ENCODE measurements around the gene ZNF124. TPM values are rescaled to one million over a fixed set of nuclear protein-coding genes. Genes with fewer than 3 reads are reported as not detected.
A peak's percentile ranks its signal among the peaks of the same experiment; 100 is the strongest.

ZNF124 gene
- total and polyA plus RNA-seq, 2 donors (not counting 1 experiment from before 2014, with no cell fraction given) = 5.0 to 23.8 TPM

GRCh38 chr1:247209396-247209795 is 37.6 kb upstream of the ZNF124 start:
- Histone ChIP-seq H3K79me2 (ENCODE audit: control insufficient read depth, insufficient read depth, low read length) (peaks cover 64% of the 10 kb centered on the region), H3K9me3 (ENCODE audit: control extremely low read depth in 1 of 3, control insufficient read depth in 2 of 3, insufficient read depth in 1 of 3, low read length in 2 of 3) (no peaks in the 10 kb centered on the region), H3K36me3 (replicated peaks in 1 of 2; ENCODE audit: control extremely low read depth in 1 of 2, control insufficient read depth in 1 of 2, extremely low read depth in 1 of 2, insufficient read depth in 2 of 2, low read length in 1 of 2) (peaks cover 3 to 9% of the 10 kb centered on the region in 2 experiments), H3K4me3 (ENCODE audit: control extremely low read depth in 1 of 5, extremely low read depth in 1 of 5, insufficient read depth in 1 of 5, low read depth in 2 of 5, low read length in 4 of 5) (peak overlapping the region in 3 of 5 experiments; percentile 72 to 90 (median 79)), H3K4me1 (ENCODE audit: control insufficient read depth in 2 of 2, insufficient read depth in 2 of 2, low read length in 2 of 2) (peaks cover 41% of the 10 kb centered on the region in 2 donors), H3K27ac (ENCODE audit: low read length in 2 of 2) (peak overlapping the region in 1 of 2 donors; percentile 85), H4K20me1 (ENCODE audit: control insufficient read depth, insufficient read depth, low read length, poor library complexity, severe bottlenecking) (peaks cover 49% of the 10 kb centered on the region), H3K27me3 (replicated peaks in 1 of 4; ENCODE audit: control extremely low read depth in 1 of 4, control insufficient read depth in 3 of 4, insufficient read depth in 4 of 4, low read length in 3 of 4) (no peaks in the 10 kb centered on the region), H2AFZ (ENCODE audit: insufficient read depth, low read depth, low read length, poor library complexity, severe bottlenecking) (no peak overlapping the region), H3K9ac (ENCODE audit: low read length) (peak overlapping the region; percentile 74), H3K4me2 (replicated peaks; ENCODE audit: low read depth, low read length, poor library complexity, severe bottlenecking) (peak overlapping the region; percentile 75)
- H3K4me3 Mint-ChIP-seq = peak overlapping the region; percentile 95
- ChIA-PET CTCF (interaction anchor here (1.0 kb wide), 1 partner anchor 163 kb away, joined by 3 read pairs; no protein-coding TSS in a partner anchor), POLR2A (no interaction called here)
- WGBS (ENCODE audit: insufficient coverage) = 0% methylated on average over 1 of the region's 2 CpGs
- intact Hi-C loops (cut with micrococcal nuclease) = no loop called here
- no peak for ATAC-seq (ENCODE audit: low read depth)
- DNase-seq = no peak
- no peaks in the 10 kb centered on the region for H3K9me3 Mint-ChIP-seq (ENCODE audit: insufficient read depth)
- H3K27ac Mint-ChIP-seq = peak overlapping the region; percentile 50
- H3K4me1 Mint-ChIP-seq = peaks cover 64% of the 10 kb centered on the region
- no peaks in the 10 kb centered on the region for H3K27me3 Mint-ChIP-seq
- no peak for TF ChIP-seq EZH2 (IDR thresholded peaks at IDR 0.05; ENCODE audit: borderline replicate concordance, insufficient read depth, low read depth, low read length, poor library complexity, severe bottlenecking)

DNA sequence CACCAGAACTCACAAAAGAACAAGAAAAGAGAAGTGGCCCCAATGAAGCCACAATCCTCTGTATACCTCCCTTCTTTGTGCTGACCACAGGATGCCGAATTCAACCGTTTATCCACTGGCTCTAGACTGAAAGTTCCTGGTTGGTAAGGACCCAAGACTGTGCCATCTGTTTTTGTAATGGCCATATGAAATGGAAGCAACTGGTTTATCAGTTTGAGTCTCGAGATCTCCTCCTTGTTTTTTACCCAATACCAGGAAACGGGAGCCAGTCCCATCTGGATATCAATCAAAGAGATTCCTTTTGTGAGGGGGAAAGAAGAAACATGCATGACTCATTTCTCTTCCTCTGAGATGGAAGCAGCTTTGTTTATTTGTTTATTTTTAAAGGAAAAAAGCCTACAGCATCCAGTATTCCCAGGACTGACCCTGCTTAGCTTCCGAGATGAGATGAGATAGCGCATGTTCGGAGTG is 32.4 kb upstream of the ZNF124 start:
- Mint-ChIP-seq H3K4me3 (no peak overlapping the region), H3K27ac (no peak overlapping the region), H3K9me3 (ENCODE audit: insufficient read depth) (no peaks in the 10 kb centered on the region), H3K27me3 (no peaks in the 10 kb centered on the region), H3K4me1 (peaks cover 46% of the 10 kb centered on the region)
- peaks cover 79% of the 10 kb centered on the region for H3K79me2 ChIP-seq (ENCODE audit: control insufficient read depth, insufficient read depth, low read length)
- TF ChIP-seq CTCF (IDR thresholded peaks at IDR 0.05) (no peak), EZH2 (IDR thresholded peaks at IDR 0.05; ENCODE audit: borderline replicate concordance, insufficient read depth, low read depth, low read length, poor library complexity, severe bottlenecking) (no peak)
- DNase-seq (no peak), ATAC-seq (ENCODE audit: low read depth) (no peak)
- WGBS (ENCODE audit: insufficient coverage) = 98% methylated on average over 3 of the region's 7 CpGs
- CTCF ChIA-PET = no interaction called here
- POLR2A ChIA-PET = interaction anchor here (0.7 kb wide), 1 partner anchor 126 kb away, joined by 3 read pairs; the partner anchor contains the start of gene ZNF670
- peaks cover 11 to 47% of the 10 kb centered on the region in 2 experiments for H3K36me3 ChIP-seq (replicated peaks in 1 of 2; ENCODE audit: control extremely low read depth in 1 of 2, control insufficient read depth in 1 of 2, extremely low read depth in 1 of 2, insufficient read depth in 2 of 2, low read length in 1 of 2)
- H2AFZ ChIP-seq (ENCODE audit: insufficient read depth, low read depth, low read length, poor library complexity, severe bottlenecking) = no peak overlapping the region
- H4K20me1 ChIP-seq (ENCODE audit: control insufficient read depth, insufficient read depth, low read length, poor library complexity, severe bottlenecking) = peaks cover 75% of the 10 kb centered on the region
- no peaks in the 10 kb centered on the region for H3K9me3 ChIP-seq (ENCODE audit: control extremely low read depth in 1 of 3, control insufficient read depth in 2 of 3, insufficient read depth in 1 of 3, low read length in 2 of 3)
- no peak overlapping the region for H3K4me3 ChIP-seq (ENCODE audit: control extremely low read depth in 1 of 5, extremely low read depth in 1 of 5, insufficient read depth in 1 of 5, low read depth in 2 of 5, low read length in 4 of 5)
- no peaks in the 10 kb centered on the region for H3K27me3 ChIP-seq (replicated peaks in 1 of 4; ENCODE audit: control extremely low read depth in 1 of 4, control insufficient read depth in 3 of 4, insufficient read depth in 4 of 4, low read length in 3 of 4)
- intact Hi-C loops (cut with micrococcal nuclease) = no loop called here
- peaks cover 15 to 16% of the 10 kb centered on the region in 2 donors for H3K4me1 ChIP-seq (ENCODE audit: control insufficient read depth in 2 of 2, insufficient read depth in 2 of 2, low read length in 2 of 2)
- no peak overlapping the region for H3K9ac ChIP-seq (ENCODE audit: low read length)
- H3K4me2 ChIP-seq (replicated peaks; ENCODE audit: low read depth, low read length, poor library complexity, severe bottlenecking) = no peak overlapping the region
- no peak overlapping the region for H3K27ac ChIP-seq (ENCODE audit: low read length in 2 of 2)

All from B cell (primary cell).